ENCODE data around the gene SMARCC2. TPM values are rescaled to one million over a fixed set of nuclear protein-coding genes. Genes with fewer than 3 reads are reported as not detected.

Gene SMARCC2
- total and polyA plus RNA-seq, 2 of the 13 experiments (the other 11 are each of a cell fraction or from before 2014, with no cell fraction given): 21.3 to 24.1 TPM

- TF ChIP-seq ZNF263 (CRISPR knock-in tag; IDR thresholded peaks at IDR 0.05) (0 out of 2 replicates have a peak, but pooled peaks have one; percentile 13), ZNF563 (CRISPR knock-in tag; IDR thresholded peaks at IDR 0.05) (peak; percentile 75; the same call in 1 of the 2 replicates), DR1 (CRISPR knock-in tag; IDR thresholded peaks at IDR 0.05) (no peak), HHEX (CRISPR knock-in tag; IDR thresholded peaks at IDR 0.05) (no peak), FOXO1 (CRISPR knock-in tag; IDR thresholded peaks at IDR 0.05) (0 out of 2 replicates have a peak, but pooled peaks have one; percentile 36), TAF15 (IDR thresholded peaks at IDR 0.05; ENCODE audit: low read depth, low read length, poor library complexity, severe bottlenecking) (peak; percentile 45), MLLT10 (CRISPR knock-in tag; IDR thresholded peaks at IDR 0.05) (no peak), HNRNPLL (IDR thresholded peaks at IDR 0.05; ENCODE audit: low read depth, low read length, poor library complexity, severe bottlenecking) (peak; percentile 85), MED13 (CRISPR knock-in tag; IDR thresholded peaks at IDR 0.05) (no peak), IKZF5 (CRISPR knock-in tag; IDR thresholded peaks at IDR 0.05) (peak; percentile 69), GATAD2A (CRISPR knock-in tag; IDR thresholded peaks at IDR 0.05) (peak; percentile 31; the same call in 1 of the 2 replicates), PAX8 (CRISPR knock-in tag; IDR thresholded peaks at IDR 0.05; ENCODE audit: borderline replicate concordance) (no peak), ZNF264 (CRISPR knock-in tag; IDR thresholded peaks at IDR 0.05) (0 out of 2 replicates have a peak, but pooled peaks have one; percentile 5), RNF2 (conservative IDR thresholded peaks at IDR 0.05; ENCODE audit: low read depth) (0 out of 2 replicates have a peak, but pooled peaks have one; percentile 66), ZNF740 (CRISPR knock-in tag; IDR thresholded peaks at IDR 0.05) (no peak)
- TF ChIP-seq, protein P1, sequence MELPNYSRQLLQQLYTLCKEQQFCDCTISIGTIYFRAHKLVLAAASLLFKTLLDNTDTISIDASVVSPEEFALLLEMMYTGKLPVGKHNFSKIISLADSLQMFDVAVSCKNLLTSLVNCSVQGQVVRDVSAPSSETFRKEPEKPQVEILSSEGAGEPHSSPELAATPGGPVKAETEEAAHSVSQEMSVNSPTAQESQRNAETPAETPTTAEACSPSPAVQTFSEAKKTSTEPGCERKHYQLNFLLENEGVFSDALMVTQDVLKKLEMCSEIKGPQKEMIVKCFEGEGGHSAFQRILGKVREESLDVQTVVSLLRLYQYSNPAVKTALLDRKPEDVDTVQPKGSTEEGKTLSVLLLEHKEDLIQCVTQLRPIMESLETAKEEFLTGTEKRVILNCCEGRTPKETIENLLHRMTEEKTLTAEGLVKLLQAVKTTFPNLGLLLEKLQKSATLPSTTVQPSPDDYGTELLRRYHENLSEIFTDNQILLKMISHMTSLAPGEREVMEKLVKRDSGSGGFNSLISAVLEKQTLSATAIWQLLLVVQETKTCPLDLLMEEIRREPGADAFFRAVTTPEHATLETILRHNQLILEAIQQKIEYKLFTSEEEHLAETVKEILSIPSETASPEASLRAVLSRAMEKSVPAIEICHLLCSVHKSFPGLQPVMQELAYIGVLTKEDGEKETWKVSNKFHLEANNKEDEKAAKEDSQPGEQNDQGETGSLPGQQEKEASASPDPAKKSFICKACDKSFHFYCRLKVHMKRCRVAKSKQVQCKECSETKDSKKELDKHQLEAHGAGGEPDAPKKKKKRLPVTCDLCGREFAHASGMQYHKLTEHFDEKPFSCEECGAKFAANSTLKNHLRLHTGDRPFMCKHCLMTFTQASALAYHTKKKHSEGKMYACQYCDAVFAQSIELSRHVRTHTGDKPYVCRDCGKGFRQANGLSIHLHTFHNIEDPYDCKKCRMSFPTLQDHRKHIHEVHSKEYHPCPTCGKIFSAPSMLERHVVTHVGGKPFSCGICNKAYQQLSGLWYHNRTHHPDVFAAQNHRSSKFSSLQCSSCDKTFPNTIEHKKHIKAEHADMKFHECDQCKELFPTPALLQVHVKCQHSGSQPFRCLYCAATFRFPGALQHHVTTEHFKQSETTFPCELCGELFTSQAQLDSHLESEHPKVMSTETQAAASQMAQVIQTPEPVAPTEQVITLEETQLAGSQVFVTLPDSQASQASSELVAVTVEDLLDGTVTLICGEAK (IDR thresholded peaks at IDR 0.05): 0 out of 2 replicates have a peak, but pooled peaks have one; percentile 23
- TF ChIP-seq, protein P1 (CRISPR knock-in tag; IDR thresholded peaks at IDR 0.05): no peak
- TF ChIP-seq, protein P2, sequence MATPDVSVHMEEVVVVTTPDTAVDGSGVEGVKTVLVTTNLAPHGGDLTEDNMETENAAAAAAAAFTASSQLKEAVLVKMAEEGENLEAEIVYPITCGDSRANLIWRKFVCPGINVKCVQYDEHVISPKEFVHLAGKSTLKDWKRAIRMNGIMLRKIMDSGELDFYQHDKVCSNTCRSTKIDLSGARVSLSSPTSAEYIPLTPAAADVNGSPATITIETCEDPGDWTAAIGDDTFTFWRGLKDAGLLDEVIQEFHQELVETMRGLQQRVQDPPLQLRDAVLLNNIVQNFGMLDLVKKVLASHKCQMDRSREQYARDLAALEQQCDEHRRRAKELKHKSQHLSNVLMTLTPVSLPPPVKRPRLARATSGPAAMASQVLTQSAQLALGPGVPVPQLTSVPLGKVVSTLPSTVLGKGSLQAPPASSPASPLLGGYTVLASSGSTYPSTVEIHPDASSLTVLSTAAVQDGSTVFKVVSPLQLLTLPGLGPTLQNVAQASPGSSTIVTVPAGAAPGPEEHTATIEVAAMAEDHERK (CRISPR knock-in tag; IDR thresholded peaks at IDR 0.05; ENCODE audit: low read depth): peak; percentile 66; the same call in 1 of the 2 replicates
Observed at GRCh38 chr12:56224102-56224701, 34.9 kb upstream of the SMARCC2 start, which contains the start of gene NABP2 (continued).
